Hepatic stellate cell (primary cell): ENCODE results near the gene CASZ1.

ENCODE experiments used
- DNase-seq: peaks from one replicate; pipeline ENCODE4 v3.0.0; 2011; ENCODE audit warnings: low spot score

The CASZ1 gene

DNA sequence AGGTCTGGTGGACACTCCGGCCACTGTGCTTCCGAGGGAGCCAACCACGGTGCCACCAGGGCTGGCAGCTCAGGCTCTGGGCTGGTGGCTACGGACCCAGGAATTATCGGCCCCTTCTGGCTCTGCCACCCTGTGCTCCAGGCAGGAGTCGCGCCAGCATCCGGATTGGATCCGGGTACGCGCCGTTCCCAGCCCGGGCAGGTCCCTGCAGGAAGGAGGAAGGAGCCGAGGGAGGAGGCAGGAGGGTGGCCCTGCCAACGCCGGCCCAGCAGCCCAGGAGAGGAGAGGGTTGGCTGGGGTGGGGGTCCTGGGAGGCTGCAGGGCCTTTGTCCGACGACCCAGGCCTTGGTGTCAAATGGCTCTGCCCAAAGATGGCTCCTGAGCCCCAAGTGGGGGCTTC is 160.5 kb downstream of the CASZ1 start:
- DNase-seq, result no peak

DNA sequence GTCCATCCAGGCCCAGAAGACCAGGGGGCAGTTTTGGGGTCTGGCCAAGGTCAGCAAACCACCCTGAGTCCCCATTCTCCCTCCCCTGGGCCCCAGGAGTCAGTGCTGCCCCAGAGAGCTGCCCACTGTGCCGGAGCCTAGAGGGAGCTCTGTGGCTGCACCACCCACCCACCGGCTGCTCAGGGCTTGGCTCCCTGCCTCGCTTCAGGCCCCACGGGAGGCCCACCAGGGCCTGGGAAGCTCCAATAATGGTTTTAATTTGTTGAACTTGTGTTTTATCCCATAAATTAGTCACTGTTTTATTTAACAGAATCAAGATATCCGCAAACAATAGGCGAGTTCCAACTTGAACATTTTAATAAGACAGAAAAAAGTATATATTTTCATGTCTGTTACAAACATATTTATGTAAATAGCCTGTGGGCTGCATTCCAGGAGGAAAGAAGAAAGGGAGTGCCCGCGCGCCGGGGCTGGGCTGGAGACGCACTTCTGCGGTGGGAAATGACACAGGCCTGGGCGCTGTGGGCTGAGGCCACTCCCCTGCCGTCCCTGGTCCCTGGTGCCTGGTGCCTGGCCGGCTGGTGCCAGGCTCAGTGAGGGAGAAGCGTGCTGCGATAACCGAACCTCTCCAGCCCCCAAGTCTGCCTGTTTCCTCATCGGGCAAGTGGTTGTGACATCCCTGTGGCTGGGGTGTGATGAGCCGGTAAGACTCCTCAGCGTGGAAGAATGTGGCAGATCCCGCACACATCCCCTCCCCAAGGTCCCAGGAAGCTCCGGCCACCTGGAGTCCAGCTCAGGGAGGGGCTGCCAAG is 161.2 kb downstream of the CASZ1 start:
- peak; percentile 52 for DNase-seq

DNA sequence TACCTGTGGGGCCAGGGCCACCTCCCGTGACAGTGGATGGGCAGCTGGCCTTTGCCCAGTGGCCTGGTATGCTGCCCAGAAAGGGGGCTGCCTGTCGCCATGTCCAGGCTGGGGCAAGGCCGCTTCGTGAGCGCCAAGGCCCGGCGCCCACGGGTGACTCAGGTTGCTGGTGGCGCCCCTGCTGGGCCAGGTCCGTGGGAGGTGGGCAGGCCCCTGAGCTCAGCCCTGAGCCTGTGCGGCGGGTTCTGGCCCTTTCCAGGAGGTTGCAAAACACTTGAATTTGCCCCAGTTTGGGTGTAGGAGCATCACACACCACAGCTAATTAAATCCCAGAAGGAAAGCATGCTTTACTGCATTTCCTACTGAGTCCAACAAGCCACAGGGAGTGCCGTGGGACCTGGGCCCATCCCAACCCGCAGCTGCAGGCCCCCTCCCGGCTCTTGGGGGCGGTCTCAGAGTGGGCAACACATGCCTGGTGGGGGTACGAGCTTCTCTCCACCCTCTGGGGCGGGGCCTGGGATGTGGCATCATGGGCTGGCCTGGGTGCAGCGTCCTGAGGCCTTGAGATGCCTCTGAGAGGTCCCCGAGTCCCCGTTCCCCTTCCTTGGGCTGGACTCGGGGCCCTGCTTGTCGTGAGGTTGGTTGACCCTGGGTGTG is 161.9 kb downstream of the CASZ1 start:
- no peak for DNase-seq

DNA sequence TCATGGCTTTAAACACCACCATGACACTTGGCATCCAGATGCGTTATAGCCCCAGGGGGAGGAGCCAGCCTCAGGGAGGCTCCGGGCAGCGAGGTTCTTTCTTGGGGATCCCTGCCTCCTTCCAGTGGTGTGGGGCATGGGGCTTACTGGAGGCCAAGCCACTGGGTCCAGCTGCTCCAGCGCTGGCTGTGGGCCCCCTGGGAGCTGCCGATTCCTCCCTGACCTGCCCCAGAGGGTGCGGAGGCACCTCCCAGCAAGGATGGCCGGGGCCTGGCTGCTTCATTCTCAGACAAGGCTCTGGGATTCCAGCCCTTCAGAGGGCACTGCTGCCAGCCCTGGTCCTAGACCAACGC is 162.4 kb downstream of the CASZ1 start:
- DNase-seq, result no peak

DNA sequence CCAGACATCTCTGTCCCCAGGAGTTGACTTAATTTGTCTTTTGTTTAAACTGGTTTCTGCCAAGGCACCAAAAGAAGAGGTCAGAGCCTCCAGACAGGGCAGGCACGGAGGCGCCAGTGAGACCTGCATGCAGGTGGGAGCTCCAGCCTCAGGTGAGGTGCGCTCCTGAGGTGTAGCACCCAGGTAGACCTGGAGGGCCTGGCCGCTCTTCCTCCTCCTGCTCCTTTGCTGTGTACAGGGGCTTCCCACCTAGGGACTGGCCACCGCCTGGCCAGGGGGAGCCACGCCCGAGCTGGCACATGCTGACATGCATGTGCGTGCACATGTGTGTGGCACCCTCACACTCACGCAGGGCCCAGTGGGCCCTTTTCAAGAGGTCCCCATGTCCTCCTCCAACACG is 163.0 kb downstream of the CASZ1 start:
- DNase-seq, result no peak

DNA sequence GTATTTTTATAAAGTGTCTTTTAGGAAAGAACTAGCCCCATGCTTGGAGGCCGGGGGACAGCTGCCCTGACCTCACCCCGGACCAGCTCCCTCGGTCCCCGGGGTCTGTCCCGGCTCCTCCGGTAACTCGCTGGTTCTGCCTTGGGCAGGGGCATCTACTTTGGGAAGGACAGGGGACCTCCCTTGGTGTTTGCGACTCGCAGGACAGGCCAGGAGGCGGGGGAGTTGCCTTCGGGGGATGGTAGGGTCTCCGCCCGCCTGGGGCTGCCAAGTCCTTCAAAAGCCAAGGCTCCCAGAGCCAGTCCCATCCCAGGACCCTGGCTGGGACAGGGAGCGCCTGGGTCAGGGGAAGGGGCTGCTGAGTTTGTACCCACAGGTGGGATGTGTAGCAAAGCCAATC is 163.8 kb downstream of the CASZ1 start:
- no peak for DNase-seq

DNA sequence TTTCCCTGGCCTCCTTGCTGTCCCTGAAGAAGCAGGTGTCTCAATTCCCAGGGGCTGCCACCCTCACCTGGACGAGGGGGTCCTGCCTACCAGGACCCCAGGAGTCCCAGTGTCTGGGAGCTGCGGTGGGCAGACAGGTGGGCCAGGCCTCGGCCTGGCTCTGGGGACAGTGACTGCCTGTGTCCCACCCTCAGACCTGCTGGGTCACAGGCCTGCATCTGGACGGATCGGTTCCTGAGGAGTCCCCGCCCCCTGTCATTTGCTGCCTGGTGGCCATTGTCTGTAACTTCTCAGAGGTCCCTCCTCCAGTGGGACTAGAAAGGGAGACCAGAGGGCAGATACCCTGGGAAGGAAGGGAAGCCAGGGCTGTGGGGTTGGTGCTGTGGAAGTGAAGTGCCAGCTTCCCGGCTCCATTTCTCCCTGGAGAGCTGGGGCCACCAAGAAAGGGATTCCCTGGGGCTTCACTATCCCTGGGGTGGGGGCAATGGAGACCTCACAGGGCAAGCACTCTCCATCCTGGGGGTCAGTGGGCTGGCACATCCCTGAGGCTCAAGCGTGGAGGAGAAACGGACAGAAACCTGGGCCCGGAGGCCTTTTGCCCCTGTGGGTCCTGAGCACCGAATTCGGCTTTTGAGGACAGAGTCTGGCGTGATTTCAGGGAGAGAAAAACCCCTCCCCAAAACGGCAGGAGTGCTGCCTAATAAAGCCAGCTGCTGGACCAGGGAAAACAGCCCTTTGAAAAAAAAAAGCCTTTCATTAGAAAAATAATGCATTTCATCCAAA is 164.4 kb downstream of the CASZ1 start:
- peak; percentile 41 for DNase-seq

DNA sequence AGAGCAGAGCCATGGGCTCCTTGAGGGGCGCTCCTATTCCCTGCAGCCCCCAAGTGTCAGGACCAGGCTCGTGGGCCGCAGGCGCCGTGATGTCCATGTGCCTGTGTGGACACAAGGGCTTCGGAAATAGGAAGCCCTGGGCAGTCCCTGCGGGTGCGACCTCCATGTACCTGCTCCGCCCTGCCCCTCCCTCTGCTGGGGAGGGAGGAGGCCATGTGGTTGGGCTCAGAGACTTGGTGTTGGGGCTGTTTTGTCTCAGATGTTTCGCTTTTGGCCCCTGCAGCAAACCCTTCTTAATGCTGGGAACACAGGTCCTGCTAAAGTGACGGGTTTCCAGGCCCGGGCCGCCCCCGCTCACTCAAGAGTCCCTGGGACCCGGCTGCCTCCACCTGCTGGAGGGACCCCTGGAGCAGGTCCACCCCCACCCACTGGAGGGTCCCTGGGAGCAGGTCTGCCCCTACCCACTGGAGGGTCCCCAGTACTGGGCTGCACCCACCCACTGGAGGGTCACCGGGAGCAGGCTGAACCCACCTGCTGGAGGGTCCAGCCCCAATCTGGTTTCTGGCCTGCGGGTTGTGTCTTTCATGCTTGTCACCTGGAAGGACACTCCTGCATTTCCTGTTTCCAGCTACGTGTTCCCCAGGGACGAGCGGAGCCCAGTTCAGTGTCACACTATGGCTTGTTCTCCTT is 165.2 kb downstream of the CASZ1 start:
- no peak for DNase-seq

DNA sequence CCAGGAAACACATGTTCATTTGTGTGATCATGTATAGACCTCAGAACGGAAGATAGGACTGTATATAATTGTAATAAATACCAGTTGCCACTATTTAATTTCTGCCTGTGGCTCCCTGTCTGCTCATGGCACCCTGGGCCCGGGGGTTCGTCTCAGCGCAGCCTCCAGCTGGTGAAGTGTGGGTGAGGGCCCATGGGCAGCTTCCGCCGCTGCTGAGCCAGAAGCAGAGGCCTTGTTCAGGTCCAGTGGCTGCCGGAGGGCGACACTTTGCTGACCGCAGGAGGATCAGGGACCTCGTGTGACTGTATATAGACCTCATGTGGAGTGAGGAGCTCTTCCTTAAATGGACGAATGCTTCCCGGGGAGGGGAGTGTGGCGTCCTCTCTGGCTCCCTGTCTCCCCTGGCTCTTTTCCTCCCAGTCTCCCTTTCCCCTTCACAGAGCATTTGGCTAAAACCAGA is 165.8 kb downstream of the CASZ1 start:
- DNase-seq, result no peak

DNA sequence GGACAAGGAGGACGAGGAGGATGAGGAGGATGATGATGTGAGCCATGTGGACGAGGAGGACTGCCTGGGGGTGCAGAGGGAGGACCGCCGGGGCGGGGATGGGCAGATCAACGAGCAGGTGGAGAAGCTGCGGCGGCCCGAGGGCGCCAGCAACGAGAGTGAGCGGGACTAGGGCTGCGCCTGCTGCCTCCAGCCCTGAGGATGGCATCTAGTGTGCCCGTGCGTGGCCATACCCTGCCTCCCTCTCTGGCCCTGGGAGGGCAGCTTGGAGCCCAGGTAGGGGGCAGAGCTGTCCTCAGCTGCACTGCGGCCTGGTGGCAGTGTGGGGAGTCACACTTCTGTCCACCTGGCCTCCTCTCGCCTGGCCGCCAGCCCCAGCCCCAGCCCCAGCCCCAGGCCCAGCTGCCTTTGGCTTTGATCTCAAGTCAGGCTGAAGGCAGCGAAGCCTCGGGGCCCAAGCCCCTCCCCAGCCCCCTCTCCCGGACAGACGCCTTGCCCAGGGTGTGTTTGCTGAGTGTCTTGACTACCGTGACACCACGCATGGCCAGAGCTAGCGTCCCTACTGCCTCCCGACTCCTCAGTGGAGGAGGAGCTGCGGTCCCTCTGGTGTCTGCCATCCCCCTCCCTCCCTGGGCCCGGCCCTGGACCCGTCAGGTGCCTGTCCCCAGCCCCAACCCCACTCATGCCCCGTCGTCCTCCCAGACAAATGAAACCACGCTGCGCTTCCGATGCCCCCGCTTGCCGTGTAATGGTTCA is 166.5 kb downstream of the CASZ1 start:
- DNase-seq, result no peak

DNA sequence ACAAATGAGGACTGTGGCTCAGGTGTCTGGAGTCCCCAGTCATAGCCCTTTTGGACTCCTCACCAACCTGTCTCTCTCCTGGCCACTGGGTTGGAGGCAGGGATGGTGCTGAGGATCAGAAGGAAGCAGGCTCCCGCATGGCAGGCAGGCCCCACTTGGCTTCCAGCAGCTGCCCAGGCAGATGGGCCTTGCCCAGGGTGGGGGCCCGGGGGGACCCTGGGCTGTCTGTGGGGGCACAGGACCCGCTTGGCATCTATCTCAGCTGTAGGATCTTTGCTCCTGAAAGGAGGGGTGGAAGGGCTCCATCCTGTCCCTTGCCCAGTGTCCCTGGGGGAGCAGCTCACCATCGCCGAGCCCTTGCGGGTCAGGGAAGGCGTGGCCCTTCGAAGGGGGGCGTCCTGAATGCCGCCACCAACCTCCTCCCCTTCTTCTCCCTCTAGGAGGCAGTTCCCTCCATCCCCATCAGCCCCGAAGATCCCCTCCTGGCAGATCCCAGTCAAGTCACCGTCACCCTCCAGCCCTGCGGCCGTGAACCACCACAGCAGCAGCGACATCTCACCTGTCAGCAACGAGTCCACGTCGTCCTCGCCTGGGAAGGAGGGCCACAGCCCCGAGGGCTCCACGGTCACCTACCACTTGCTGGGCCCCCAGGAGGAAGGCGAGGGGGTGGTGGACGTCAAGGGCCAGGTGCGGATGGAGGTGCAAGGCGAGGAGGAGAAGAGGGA is 167.2 kb downstream of the CASZ1 start:
- no peak for DNase-seq

DNA sequence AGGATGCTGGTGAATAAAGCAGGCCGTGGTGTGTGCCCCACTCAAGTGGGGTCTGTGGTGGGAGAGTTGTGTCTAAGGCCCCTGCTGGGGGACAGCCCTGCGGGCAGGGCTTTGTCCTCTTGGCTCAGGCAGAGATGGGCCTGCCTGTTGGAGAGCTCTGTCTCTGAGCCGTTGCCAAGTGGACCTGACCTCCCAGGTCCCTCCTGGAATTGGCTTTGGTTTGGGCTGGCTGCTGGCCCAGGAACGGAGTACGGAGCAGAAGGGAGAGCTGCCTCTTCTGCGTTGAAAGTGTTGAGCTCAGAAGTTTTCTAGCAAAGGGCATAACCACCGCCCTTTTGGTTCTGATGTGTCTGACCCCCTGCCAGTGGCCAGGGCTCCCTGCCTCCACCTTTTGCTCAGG is 167.8 kb downstream of the CASZ1 start:
- DNase-seq, result no peak

DNA sequence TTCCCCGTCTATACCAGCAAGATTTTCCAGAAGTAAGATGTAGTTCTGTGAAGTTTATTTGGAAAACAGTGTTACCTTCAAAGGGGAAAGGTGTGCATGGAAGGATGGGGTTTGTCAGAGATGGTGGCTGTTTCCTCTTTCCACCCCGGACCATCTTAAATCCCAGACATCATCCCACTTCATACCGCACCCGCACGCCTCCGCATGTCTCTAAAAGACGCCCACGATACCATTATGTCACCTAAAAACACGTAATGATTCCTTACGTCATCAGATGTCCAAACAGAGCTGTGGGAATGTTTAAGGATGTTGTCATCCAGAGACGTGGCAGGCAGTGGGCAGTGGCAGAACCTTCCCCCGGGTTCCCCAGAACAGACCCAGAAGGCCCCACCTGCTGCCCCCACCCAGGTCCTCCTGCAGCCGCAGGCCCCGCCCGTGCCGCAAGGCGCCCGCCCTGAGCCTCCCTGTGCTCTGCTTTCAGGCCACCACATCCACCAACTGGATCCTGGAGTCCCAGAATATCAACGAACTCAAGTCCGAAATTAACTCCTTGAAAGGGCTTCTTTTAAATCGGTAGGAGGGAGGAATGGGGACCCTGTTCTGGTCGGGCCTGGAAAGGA is 169.5 kb downstream of the CASZ1 start:
- DNase-seq, result no peak

DNA sequence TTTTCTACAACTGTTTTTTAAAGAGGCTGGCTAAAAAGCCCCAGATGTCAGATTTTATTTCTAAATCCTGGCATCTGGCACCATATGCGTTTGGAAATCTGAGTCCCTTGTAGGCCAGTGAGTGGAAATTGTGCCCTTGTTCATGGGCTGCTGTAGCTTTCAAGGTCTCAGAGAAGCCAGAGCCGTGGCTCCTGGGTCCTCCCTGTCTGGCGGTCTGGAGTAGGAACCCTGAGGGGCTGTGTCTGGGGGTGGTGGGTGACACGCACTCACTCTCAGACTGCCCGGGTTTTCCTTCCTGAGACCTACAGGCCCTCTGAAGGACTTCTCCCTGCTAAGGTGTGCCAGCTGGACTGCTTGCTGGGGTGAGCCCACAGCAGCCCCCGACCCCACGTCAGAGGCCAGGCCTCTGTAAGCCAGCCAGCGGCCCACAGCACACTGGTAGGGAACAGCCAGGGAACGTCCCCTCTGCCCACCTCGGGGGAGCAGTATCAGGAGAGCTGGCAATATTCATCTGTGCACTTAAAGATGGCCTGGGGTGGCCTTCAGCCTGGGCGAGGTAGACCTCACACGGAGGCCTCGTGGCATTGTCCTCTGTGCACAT is 170.2 kb downstream of the CASZ1 start:
- DNase-seq, result no peak

DNA sequence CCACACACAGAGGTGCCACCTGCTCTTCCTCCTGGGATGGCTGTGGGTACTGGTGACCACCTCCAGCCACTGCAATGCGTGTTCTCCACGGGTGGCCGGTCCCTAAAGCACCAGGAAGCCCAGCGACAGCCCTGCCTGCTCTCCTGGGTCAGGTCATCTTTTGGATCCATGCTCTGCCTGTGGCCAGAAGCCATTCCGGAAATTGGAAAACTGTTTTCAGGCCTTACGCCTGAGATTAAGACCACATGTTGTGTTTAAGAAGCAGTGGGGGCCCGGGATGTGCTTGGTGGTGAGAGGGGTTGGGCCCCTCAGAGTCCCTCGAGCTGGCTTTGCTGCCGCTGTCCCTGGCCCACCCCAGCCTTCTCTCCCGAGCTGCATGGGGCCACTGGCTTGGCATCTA is 170.9 kb downstream of the CASZ1 start:
- DNase-seq, result no peak

DNA sequence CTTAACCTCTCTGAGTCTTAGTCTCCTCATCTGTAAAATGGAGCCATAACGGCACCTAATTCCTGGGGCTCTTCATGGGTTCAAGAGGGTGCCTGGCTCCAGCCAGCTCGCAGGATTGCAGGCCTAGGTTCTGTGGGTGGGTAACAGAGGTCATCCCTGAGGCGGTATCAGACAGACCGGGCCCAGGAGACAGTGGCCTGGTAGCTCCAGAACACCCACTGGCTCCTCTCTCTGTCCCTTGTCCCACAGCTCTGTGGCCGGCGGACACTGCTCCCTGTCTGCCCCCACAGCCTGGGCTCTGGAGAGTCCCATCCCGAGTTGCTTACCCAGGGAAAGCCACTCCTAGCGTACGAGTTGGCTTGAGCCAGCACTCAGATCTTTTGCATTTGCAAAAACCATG is 171.4 kb downstream of the CASZ1 start:
- DNase-seq, result no peak

DNA sequence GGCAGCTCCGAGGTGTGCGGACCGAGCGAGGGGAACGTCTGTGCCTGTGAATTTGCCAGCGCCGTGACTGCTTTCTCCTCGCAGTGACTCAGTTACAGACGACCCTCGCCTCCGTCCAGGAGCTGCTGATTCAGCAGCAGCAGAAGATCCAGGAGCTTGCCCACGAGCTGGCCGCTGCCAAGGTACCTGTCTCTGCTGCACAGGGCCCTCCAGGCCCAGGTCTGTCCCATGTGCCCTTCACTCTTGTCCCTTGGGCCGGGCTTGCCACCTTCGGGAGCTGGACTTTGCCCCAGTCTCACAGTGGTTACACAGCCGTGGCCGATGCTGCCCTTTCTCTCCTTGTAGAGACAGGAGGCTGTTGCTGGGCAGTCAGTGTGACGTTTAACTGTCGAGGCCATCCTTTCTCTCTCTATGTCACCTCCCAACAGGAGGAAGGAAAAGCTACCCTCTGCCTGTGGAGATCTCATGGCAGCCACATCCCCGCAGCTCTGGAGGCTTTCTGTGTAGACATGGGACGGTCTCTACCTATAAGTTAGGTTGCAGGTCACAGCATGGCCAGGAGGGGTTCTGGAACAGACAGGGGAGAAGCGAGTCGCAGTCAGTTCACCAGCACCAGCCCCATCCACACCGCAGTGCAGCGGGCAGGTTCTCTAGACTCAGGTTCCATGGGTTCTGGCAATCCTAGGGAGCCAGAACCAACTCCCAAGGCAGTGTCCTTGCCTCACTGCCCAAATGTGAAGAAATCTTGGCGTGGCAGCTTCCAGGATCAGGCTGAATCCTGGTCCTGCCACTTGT is 172.0 kb downstream of the CASZ1 start:
- DNase-seq, result no peak

DNA sequence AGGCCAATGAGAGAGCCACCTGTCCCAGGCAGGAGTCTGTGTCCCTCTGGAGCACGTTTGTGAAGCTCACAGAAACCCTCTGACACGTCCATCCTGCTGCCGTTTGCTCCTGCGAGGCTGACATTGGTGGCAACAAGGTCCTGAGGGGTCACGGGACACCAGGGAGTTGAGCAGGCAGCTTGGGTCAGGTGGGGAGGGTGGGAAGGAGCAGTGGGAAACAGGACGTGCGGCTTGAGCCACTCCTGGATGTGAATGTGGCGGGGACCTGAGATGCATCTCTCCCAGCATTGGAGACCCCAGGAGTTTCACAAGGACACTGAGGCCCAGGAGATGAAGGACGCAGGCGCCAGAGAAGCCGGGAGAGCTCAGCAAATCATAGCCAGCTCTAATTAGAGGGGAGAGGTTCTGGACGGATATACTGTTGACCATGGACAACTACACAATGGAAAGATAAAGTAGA is 172.7 kb downstream of the CASZ1 start:
- DNase-seq, result no peak
